Measurements from ENCODE around the gene ALG14. TPM values are rescaled to one million over a fixed set of nuclear protein-coding genes. Genes with fewer than 3 reads are reported as not detected.

The ALG14 gene
- total and polyA plus RNA-seq, 7 donors, result 0.48 to 2.7 (median 2.1) TPM

DNA sequence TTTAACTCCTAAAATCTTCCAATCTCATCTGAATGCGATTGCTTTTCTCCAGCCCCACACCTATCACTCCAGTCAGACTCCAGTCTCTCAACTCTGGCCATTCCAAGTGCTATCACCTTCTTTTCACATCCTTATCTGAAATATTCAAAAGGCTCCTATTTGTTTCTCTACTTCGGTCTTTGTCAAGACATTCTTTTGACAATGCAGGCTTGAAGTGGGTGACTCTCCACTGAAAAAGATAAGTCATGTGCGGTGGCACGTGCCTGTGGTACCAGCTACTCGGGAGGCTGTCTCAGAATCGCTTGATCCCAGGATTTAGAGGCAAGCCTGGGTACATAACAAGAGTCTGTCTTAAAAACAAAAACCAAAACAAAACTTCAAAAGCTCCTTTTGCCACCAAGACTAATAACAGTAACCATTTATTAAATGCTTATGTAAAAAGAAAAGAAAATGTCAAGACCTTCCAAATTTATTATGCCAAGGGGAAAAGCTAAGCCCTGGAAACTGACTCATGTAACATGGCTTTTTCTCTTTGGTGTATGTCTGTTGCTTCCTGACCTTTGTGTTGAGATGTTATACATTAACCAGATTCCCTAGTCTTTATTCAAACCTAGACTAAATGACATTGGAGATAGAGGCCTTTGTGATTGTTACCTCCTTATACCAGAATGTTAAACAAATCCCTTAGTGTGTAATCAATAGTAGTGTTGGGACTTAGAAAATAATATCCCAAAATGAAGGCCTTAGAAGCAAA is 3.6 kb downstream of the ALG14 start:
- DNase-seq (no peak), ATAC-seq (no peak)
- Histone ChIP-seq H3K9me3 (no peaks in the 10 kb centered on the region), H3K4me1 (peaks cover 12% of the 10 kb centered on the region), H3K4me3 (no peak overlapping the region), H3K36me3 (ENCODE audit: insufficient read depth in 1 of 2, low read depth in 1 of 2) (peaks cover 0 to 14% of the 10 kb centered on the region in 2 donors), H3K27me3 (ENCODE audit: insufficient read depth in 3 of 3, low read length in 2 of 3) (peaks cover 0 to 4% (median 0%) of the 10 kb centered on the region in 3 donors), H3K27ac (no peak overlapping the region)
- 91 to 95% (median 92%) methylated on average over 6 of the region's 6 CpGs for WGBS, 3 donors
- intact Hi-C loops (cut with DNase I), result no loop called here
- TF ChIP-seq, protein P1, sequence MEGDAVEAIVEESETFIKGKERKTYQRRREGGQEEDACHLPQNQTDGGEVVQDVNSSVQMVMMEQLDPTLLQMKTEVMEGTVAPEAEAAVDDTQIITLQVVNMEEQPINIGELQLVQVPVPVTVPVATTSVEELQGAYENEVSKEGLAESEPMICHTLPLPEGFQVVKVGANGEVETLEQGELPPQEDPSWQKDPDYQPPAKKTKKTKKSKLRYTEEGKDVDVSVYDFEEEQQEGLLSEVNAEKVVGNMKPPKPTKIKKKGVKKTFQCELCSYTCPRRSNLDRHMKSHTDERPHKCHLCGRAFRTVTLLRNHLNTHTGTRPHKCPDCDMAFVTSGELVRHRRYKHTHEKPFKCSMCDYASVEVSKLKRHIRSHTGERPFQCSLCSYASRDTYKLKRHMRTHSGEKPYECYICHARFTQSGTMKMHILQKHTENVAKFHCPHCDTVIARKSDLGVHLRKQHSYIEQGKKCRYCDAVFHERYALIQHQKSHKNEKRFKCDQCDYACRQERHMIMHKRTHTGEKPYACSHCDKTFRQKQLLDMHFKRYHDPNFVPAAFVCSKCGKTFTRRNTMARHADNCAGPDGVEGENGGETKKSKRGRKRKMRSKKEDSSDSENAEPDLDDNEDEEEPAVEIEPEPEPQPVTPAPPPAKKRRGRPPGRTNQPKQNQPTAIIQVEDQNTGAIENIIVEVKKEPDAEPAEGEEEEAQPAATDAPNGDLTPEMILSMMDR (IDR thresholded peaks at IDR 0.05), result no peak

- DNase-seq (no peak), ATAC-seq (no peak)
- Histone ChIP-seq H3K4me3 (no peak overlapping the region), H3K27ac (no peak overlapping the region), H3K27me3 (ENCODE audit: insufficient read depth in 3 of 3, low read length in 2 of 3) (no peaks in the 10 kb centered on the region), H3K4me1 (peaks cover 8% of the 10 kb centered on the region), H3K36me3 (ENCODE audit: insufficient read depth in 1 of 2, low read depth in 1 of 2) (peaks cover 0 to 29% of the 10 kb centered on the region in 2 donors), H3K9me3 (peaks cover 4% of the 10 kb centered on the region)
- 78 to 90% (median 87%) methylated on average over 5 of the region's 5 CpGs for WGBS, 3 donors
- intact Hi-C loops (cut with DNase I), result no loop called here
- TF ChIP-seq, protein P1 (IDR thresholded peaks at IDR 0.05), result no peak
Measured at GRCh38 chr1:95067568-95067967, 5.2 kb downstream of the ALG14 start.

- no peak for ATAC-seq
- intact Hi-C loops (cut with DNase I), result no loop called here
- Histone ChIP-seq H3K4me3 (no peak overlapping the region), H3K4me1 (peaks cover 8% of the 10 kb centered on the region), H3K36me3 (ENCODE audit: insufficient read depth in 1 of 2, low read depth in 1 of 2) (peaks cover 0 to 34% of the 10 kb centered on the region in 2 donors), H3K27ac (no peak overlapping the region), H3K9me3 (peaks cover 4% of the 10 kb centered on the region), H3K27me3 (ENCODE audit: insufficient read depth in 3 of 3, low read length in 2 of 3) (no peaks in the 10 kb centered on the region)
- TF ChIP-seq, protein P1 (IDR thresholded peaks at IDR 0.05), result no peak
- WGBS, 3 donors, result 83 to 95% (median 87%) methylated on average over 2 of the region's 2 CpGs
- no peak for DNase-seq
Measured at GRCh38 chr1:95067062-95067461, 5.7 kb downstream of the ALG14 start.

- TF ChIP-seq, protein P1 (IDR thresholded peaks at IDR 0.05), result no peak
- no peak overlapping the region for H3K4me3 ChIP-seq
- WGBS, 3 donors, result 77 to 84% (median 78%) methylated on average over 3 of the region's 3 CpGs
- intact Hi-C loops (cut with DNase I), result no loop called here
- H3K36me3 ChIP-seq (ENCODE audit: insufficient read depth in 1 of 2, low read depth in 1 of 2), result peaks cover 0 to 37% of the 10 kb centered on the region in 2 donors
- no peaks in the 10 kb centered on the region for H3K27me3 ChIP-seq (ENCODE audit: insufficient read depth in 3 of 3, low read length in 2 of 3)
- no peak for DNase-seq
- ATAC-seq, result no peak
- H3K4me1 ChIP-seq, result no peaks in the 10 kb centered on the region
- no peak overlapping the region for H3K27ac ChIP-seq
- H3K9me3 ChIP-seq, result peaks cover 4% of the 10 kb centered on the region
Measured at GRCh38 chr1:95061445-95062006, 11.2 kb downstream of the ALG14 start.

All from psoas muscle (tissue), 8 donors.